Gastrocnemius medialis (tissue), 4 donors: ENCODE measurements around the gene PDGFC.

Experiments
- POLR2A ChIP-seq, 2 donors: fragments of 450-650 bp; IDR thresholded peaks; one replicate each; pipeline ENCODE4 v1.6.1; 2017; ENCODE audit warnings: antibody characterized with exemption in 2 of 2, mild to moderate bottlenecking in 2 of 2, moderate library complexity in 2 of 2
- TF ChIP-seq, protein P1 (sequence below), 5 experiments: fragments of 450-650 bp in 3 of 5; fragments of 200-600 bp in 2 of 5; sonication (generic) in 2 of 5; IDR thresholded peaks in 4 of 5; conservative IDR thresholded peaks in 1 of 5; 1 replicate in 4 of 5; 2 replicates in 1 of 5; pipeline ENCODE4 v1.5.1; 2016 to 2019; ENCODE audit warnings: antibody characterized with exemption in 5 of 5, mild to moderate bottlenecking in 3 of 5, moderate library complexity in 3 of 5

GRCh38 chr4:156948133-156948532, 23.5 kb downstream of the PDGFC start:
- TF ChIP-seq, protein P1, sequence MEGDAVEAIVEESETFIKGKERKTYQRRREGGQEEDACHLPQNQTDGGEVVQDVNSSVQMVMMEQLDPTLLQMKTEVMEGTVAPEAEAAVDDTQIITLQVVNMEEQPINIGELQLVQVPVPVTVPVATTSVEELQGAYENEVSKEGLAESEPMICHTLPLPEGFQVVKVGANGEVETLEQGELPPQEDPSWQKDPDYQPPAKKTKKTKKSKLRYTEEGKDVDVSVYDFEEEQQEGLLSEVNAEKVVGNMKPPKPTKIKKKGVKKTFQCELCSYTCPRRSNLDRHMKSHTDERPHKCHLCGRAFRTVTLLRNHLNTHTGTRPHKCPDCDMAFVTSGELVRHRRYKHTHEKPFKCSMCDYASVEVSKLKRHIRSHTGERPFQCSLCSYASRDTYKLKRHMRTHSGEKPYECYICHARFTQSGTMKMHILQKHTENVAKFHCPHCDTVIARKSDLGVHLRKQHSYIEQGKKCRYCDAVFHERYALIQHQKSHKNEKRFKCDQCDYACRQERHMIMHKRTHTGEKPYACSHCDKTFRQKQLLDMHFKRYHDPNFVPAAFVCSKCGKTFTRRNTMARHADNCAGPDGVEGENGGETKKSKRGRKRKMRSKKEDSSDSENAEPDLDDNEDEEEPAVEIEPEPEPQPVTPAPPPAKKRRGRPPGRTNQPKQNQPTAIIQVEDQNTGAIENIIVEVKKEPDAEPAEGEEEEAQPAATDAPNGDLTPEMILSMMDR (IDR thresholded peaks at IDR 0.05 in 4 of 5, conservative IDR thresholded peaks at IDR 0.05 in 1 of 5), result no peak
- TF ChIP-seq POLR2A (IDR thresholded peaks at IDR 0.05), result no peak
